HTR-8/SVneo (cell line): ENCODE data around the gene SEPTIN11.

Experiments
- DNase-seq: peaks from one replicate; pipeline ENCODE4 v3.0.0; 2011; ENCODE audit warnings: low spot score, mixed read lengths; ENCODE audit not compliant: insufficient read length
- FAIRE-seq: peaks from 2 replicates; lab custom pipeline; 2011; peaks lifted over from hg19 to GRCh38; lab: Jason Lieb, UNC

Gene SEPTIN11

GRCh38 chr4:76974150-76974549 is 24.6 kb downstream of the SEPTIN11 start:
- no peak for FAIRE-seq

GRCh38 chr4:76977113-76977512 is 27.6 kb downstream of the SEPTIN11 start:
- DNase-seq (no peak), FAIRE-seq (no peak)

More at GRCh38 chr4:76974150-76974549, 24.6 kb downstream of the SEPTIN11 start:
- DNase-seq = no peak

GRCh38 chr4:76977736-76978350 is 28.3 kb downstream of the SEPTIN11 start:
- FAIRE-seq (no peak), DNase-seq (peak; percentile 18)

GRCh38 chr4:76979236-76979635 is 29.7 kb downstream of the SEPTIN11 start:
- no peak for DNase-seq
- no peak for FAIRE-seq

- DNase-seq (no peak), FAIRE-seq (no peak)
These were observed 30.7 kb downstream of the SEPTIN11 start for GRCh38 chr4:76980261-76980660.

- DNase-seq = no peak
- FAIRE-seq = no peak
These were observed 32.1 kb downstream of the SEPTIN11 start for GRCh38 chr4:76981644-76982043.

- FAIRE-seq (no peak), DNase-seq (no peak)
These were observed 33.4 kb downstream of the SEPTIN11 start for GRCh38 chr4:76982638-76983584.

- DNase-seq (no peak), FAIRE-seq (no peak)
These were observed 34.6 kb downstream of the SEPTIN11 start for GRCh38 chr4:76984127-76984526.

- FAIRE-seq (no peak), DNase-seq (peak; percentile 70)
These were observed 35.2 kb downstream of the SEPTIN11 start for GRCh38 chr4:76984788-76985211.

- FAIRE-seq (no peak), DNase-seq (no peak)
These were observed 37.6 kb downstream of the SEPTIN11 start for GRCh38 chr4:76987153-76987591.

- DNase-seq = no peak
- no peak for FAIRE-seq
These were observed 38.1 kb downstream of the SEPTIN11 start for GRCh38 chr4:76987685-76988084.

- FAIRE-seq (no peak), DNase-seq (no peak)
These were observed 40.0 kb downstream of the SEPTIN11 start for GRCh38 chr4:76989391-76990061.

GRCh38 chr4:76990288-76991080 is 40.9 kb downstream of the SEPTIN11 start:
- FAIRE-seq (no peak), DNase-seq (peak; percentile 15)

- no peak for DNase-seq
- no peak for FAIRE-seq
These were observed 41.7 kb downstream of the SEPTIN11 start for GRCh38 chr4:76991161-76991660.

GRCh38 chr4:76993787-76994641 is 44.5 kb downstream of the SEPTIN11 start:
- DNase-seq = no peak
- FAIRE-seq = no peak

GRCh38 chr4:76995776-76996175 is 46.2 kb downstream of the SEPTIN11 start:
- no peak for DNase-seq
- FAIRE-seq = no peak

GRCh38 chr4:76996445-76996844 is 46.9 kb downstream of the SEPTIN11 start:
- FAIRE-seq (no peak), DNase-seq (no peak)

GRCh38 chr4:76997077-76997476 is 47.5 kb downstream of the SEPTIN11 start:
- DNase-seq (no peak), FAIRE-seq (no peak)

GRCh38 chr4:76997532-76997931 is 48.0 kb downstream of the SEPTIN11 start:
- FAIRE-seq = no peak

More at GRCh38 chr4:76997532-76997931, 48.0 kb downstream of the SEPTIN11 start:
- DNase-seq = no peak
